HG02571 (cell line): Measurements from ENCODE around the gene CAMK1.
A peak's percentile ranks its signal among the peaks of the same experiment; 100 is the strongest.

Experiments
- ATAC-seq: cut with Tn5 transposase; IDR thresholded peaks from one replicate; pipeline ENCODE4 v1.9.1; 2021; ENCODE audit warnings: mild to moderate bottlenecking, moderate library complexity; ENCODE audit not compliant: unreplicated experiment

CAMK1 gene

DNA sequence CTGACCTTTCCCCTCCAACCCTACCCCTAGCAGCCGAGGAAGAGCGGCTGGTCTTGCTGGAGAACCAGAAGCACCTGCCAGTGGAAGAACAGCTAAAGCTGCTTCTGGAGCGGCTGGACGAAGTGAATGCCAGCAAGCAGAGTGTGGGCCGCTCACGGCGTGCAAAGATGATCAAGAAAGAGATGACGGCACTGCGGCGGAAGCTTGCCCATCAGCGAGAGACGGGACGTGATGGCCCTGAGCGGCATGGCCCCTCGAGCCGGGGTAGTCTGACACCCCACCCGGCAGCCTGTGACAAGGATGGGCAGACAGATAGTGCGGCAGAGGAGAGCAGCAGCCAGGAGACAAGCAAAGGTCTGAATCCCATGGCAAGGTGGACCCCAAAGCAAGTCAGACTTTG, 26.2 kb downstream of the CAMK1 start:
- no peak for ATAC-seq

GRCh38 chr3:9742560-9742959, 27.2 kb downstream of the CAMK1 start:
- ATAC-seq, result no peak

- no peak for ATAC-seq
These were observed 30.6 kb downstream of the CAMK1 start for GRCh38 chr3:9739181-9739580.

DNA sequence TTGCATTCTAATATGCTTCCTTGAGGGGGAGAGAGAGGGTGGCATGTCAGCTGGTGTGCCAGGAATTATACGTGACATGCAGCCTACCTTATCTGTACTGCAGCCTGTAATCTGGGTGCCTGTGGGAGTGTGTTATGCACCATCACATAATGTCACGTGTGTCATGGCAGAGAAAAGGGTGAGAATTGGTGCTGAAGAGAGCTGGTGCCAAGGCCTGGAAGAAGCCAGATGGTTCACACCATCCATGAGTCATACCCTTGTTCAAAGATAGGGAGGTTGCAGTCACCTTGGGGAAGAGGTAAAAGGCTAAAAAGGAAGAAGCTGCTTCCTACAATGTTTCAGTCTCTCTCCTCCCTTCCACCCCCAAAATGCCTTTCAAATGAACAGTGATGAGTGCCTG, 32.9 kb downstream of the CAMK1 start:
- ATAC-seq, result no peak

GRCh38 chr3:9732740-9733115, 37.0 kb downstream of the CAMK1 start:
- ATAC-seq, result no peak

GRCh38 chr3:9732080-9732739, 37.5 kb downstream of the CAMK1 start:
- no peak for ATAC-seq

- peak; percentile 92 for ATAC-seq
These were observed 38.3 kb downstream of the CAMK1 start, which contains the start of gene BRPF1 for GRCh38 chr3:9731206-9732079. Gene BRPF1, plus strand, starts transcription at chr3:9731735. Its CDS starts 2,406 bp downstream, at chr3:9734141.

GRCh38 chr3:9730657-9731205, 39.0 kb downstream of the CAMK1 start:
- peak; percentile 47 for ATAC-seq

DNA sequence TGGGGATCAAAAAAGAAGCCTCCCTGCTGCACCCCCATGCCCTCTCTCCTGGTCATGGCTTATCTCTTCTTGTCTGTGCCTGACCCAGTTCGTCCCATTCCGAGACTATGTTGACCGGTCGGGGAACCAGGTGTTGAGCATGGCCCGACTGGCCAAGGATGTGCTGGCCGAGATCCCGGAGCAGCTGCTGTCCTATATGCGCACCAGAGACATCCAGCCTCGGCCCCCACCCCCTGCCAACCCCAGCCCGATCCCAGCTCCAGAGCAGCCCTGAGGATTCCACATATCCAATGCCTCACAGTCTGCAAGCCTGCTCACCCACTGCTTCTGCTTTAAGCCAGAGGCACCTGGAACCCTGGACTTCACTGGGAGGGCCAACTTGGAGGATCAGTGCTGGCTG, 40.3 kb downstream of the CAMK1 start:
- no peak for ATAC-seq

GRCh38 chr3:9727743-9728142, 42.0 kb downstream of the CAMK1 start:
- ATAC-seq, result no peak

GRCh38 chr3:9727041-9727595, 42.6 kb downstream of the CAMK1 start:
- no peak for ATAC-seq

- ATAC-seq, result no peak
These were observed 43.8 kb downstream of the CAMK1 start for GRCh38 chr3:9725775-9726515.

- ATAC-seq, result no peak
These were observed 48.1 kb downstream of the CAMK1 start for GRCh38 chr3:9721700-9722060.

GRCh38 chr3:9721015-9721699, 48.6 kb downstream of the CAMK1 start:
- no peak for ATAC-seq

GRCh38 chr3:9718118-9718517, 51.6 kb downstream of the CAMK1 start:
- no peak for ATAC-seq

DNA sequence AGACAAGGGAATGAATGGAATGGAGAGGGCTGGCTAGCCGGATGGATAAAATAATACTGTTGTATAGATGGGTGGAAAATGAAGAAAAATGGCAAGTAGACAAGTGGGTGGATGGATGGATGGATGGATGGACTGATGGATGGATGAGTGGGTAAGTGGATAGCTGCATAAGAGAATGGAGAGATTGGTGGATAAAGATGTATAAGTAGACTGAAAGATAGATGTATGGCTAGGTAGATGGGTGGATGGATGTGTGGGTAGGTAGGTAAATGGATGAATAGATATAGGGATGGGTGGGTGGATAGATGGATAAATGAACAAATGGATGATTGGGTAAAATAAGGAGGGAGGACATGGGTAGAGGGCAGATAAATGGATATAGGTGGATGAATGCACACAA, 52.2 kb downstream of the CAMK1 start:
- ATAC-seq, result no peak

DNA sequence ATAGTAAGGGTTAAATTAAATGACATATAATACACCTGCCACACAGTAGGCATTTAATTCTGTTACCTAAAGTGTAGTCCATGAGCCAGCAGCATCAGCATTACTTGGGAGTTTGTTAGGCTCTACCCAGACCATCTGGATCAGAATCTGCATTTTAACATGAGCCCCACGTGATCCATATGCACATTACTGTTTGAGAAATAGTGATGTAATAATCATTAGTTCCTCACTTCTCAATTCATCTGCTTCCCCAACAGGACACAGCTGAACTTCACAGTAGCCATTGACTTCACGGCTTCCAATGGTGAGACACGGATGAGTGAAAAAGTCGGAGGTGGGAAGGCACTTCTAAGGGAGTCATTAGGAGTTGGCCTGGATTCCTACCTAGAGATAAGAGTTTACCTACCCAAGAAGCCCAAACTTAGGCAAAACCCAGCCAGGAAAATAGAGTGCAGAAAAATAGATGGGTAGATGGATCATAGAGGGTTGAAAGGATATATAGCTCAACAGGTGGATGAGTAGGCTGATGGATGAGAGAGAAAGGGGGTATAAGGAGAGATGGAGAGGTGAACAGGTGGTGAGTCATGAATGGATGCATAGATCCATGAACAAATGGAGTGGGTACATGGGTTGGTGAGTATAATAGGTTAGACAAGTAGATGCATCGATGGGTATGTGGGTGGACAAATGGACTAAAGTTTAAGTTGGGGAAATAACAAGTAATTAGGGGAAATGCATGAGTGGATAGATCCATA, 52.8 kb downstream of the CAMK1 start:
- ATAC-seq, result no peak

DNA sequence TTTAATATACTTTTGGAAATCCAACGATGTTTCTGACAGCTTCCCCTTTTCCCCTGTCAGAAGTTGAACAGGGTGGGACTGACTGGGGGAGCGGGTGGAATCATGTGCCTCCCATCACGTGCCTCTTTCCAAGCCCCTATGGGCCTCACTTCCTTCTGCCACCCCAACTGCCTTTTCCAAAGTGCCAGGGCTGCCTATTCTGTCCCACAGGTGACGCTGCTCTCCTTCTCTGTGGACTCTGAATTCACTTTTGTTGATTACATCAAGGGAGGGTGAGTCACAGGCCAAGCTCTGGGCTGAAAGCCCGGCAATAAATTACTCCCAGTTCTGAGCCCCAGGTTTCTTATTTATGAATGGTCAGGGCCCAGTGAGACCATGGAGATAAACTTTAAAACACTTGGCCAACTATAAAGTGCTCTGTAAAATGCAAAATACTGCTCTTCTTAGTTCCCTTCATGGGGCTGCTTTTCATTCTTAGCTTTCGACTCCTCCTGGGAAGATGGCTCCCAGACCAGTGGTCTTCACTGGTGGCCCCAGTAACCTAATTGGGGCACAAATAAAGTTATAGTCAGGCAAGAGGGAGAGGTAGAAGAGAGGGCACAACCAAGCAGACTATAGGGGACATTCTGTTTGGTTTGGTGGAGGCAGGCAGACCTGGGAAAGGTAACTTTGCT, 53.8 kb downstream of the CAMK1 start:
- ATAC-seq, result no peak

DNA sequence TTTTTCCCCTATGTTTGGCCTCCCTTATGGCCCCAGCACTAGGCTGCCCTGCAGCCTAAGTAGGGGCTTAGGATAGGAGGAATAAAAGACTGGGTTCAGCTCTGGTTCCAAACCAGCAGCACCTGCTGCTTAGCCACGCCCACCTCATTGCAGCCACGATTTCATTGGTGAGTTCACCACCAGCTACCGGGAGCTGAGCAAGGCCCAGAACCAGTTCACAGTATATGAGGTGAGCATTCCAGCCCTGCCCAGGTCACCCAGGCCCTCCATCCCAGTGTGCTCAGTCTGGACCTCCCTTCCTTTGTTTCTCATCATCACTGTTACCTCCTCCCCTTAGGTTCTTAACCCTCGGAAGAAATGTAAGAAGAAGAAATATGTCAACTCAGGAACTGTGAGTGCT, 54.6 kb downstream of the CAMK1 start:
- ATAC-seq, result no peak
